ENCODE results near the gene TNIP2.

The TNIP2 gene

DNA sequence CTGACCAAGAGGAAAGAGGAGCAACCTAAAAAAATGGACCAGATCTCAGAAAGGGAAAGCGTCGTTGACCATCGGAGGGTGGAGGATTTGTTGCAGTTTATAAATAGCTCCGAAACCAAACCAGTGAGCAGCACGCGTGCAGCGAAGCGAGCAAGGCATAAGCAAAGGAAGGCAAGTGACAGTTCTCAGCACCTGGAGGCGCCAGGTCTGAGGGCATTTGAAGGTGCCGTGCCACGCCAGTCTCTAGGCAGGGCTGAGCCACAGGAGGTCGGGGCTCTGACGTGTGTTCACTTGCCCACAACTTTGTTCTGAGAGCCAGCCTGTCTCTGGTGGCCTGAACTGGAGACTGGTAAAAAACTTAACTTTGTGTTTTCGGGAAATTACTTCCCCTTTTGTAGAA is 59.7 kb downstream of the TNIP2 start:
- ATAC-seq = no peak
- TF ChIP-seq BACH2 (CRISPR knock-in tag; IDR thresholded peaks at IDR 0.05; ENCODE audit: borderline replicate concordance) = no peak
- no peak for TF ChIP-seq ISL1 (CRISPR knock-in tag; IDR thresholded peaks at IDR 0.05)
- TF ChIP-seq TCF4 (CRISPR knock-in tag; IDR thresholded peaks at IDR 0.05; ENCODE audit: borderline replicate concordance) = no peak
- no peak for TF ChIP-seq CSDC2 (CRISPR knock-in tag; IDR thresholded peaks at IDR 0.05)
- no peak for TF ChIP-seq ESRRG (CRISPR knock-in tag; IDR thresholded peaks at IDR 0.05)
- no peak for TF ChIP-seq PPARA (CRISPR knock-in tag; IDR thresholded peaks at IDR 0.05; ENCODE audit: borderline replicate concordance)
- TF ChIP-seq, protein P1, sequence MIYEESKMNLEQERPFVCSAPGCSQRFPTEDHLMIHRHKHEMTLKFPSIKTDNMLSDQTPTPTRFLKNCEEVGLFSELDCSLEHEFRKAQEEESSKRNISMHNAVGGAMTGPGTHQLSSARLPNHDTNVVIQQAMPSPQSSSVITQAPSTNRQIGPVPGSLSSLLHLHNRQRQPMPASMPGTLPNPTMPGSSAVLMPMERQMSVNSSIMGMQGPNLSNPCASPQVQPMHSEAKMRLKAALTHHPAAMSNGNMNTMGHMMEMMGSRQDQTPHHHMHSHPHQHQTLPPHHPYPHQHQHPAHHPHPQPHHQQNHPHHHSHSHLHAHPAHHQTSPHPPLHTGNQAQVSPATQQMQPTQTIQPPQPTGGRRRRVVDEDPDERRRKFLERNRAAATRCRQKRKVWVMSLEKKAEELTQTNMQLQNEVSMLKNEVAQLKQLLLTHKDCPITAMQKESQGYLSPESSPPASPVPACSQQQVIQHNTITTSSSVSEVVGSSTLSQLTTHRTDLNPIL (CRISPR knock-in tag; IDR thresholded peaks at IDR 0.05; ENCODE audit: low read depth) = no peak
- TF ChIP-seq ZFP3 (CRISPR knock-in tag; IDR thresholded peaks at IDR 0.05) = no peak
- no peak for TF ChIP-seq GLIS3 (CRISPR knock-in tag; IDR thresholded peaks at IDR 0.05)
- no peak for TF ChIP-seq ZNF70 (CRISPR knock-in tag; IDR thresholded peaks at IDR 0.05)
- no peak for TF ChIP-seq OSR1 (CRISPR knock-in tag; IDR thresholded peaks at IDR 0.05)
- TF ChIP-seq PATZ1 (CRISPR knock-in tag; IDR thresholded peaks at IDR 0.05; ENCODE audit: borderline replicate concordance) = no peak
- no peak for TF ChIP-seq TOX (CRISPR knock-in tag; IDR thresholded peaks at IDR 0.05; ENCODE audit: borderline replicate concordance)
- TF ChIP-seq ARNTL (CRISPR knock-in tag; IDR thresholded peaks at IDR 0.05; ENCODE audit: borderline replicate concordance, low read depth) = no peak
- TF ChIP-seq ZFP30 (CRISPR knock-in tag; IDR thresholded peaks at IDR 0.05) = no peak
- no peak for TF ChIP-seq POU6F1 (CRISPR knock-in tag; IDR thresholded peaks at IDR 0.05; ENCODE audit: borderline replicate concordance, low read depth)
- TF ChIP-seq, protein P2, sequence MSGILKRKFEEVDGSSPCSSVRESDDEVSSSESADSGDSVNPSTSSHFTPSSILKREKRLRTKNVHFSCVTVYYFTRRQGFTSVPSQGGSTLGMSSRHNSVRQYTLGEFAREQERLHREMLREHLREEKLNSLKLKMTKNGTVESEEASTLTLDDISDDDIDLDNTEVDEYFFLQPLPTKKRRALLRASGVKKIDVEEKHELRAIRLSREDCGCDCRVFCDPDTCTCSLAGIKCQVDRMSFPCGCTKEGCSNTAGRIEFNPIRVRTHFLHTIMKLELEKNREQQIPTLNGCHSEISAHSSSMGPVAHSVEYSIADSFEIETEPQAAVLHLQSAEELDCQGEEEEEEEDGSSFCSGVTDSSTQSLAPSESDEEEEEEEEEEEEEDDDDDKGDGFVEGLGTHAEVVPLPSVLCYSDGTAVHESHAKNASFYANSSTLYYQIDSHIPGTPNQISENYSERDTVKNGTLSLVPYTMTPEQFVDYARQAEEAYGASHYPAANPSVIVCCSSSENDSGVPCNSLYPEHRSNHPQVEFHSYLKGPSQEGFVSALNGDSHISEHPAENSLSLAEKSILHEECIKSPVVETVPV (CRISPR knock-in tag; IDR thresholded peaks at IDR 0.05) = no peak

- ATAC-seq = no peak
- no peak for TF ChIP-seq OSR1 (CRISPR knock-in tag; IDR thresholded peaks at IDR 0.05)
- no peak for TF ChIP-seq POU6F1 (CRISPR knock-in tag; IDR thresholded peaks at IDR 0.05; ENCODE audit: borderline replicate concordance, low read depth)
- no peak for TF ChIP-seq PPARA (CRISPR knock-in tag; IDR thresholded peaks at IDR 0.05; ENCODE audit: borderline replicate concordance)
- no peak for TF ChIP-seq TCF4 (CRISPR knock-in tag; IDR thresholded peaks at IDR 0.05; ENCODE audit: borderline replicate concordance)
- TF ChIP-seq CSDC2 (CRISPR knock-in tag; IDR thresholded peaks at IDR 0.05) = no peak
- TF ChIP-seq ARNTL (CRISPR knock-in tag; IDR thresholded peaks at IDR 0.05; ENCODE audit: borderline replicate concordance, low read depth) = no peak
- no peak for TF ChIP-seq ZNF70 (CRISPR knock-in tag; IDR thresholded peaks at IDR 0.05)
- TF ChIP-seq GLIS3 (CRISPR knock-in tag; IDR thresholded peaks at IDR 0.05) = no peak
- TF ChIP-seq RARB (CRISPR knock-in tag; IDR thresholded peaks at IDR 0.05) = no peak
- TF ChIP-seq ZFP30 (CRISPR knock-in tag; IDR thresholded peaks at IDR 0.05) = no peak
- TF ChIP-seq, protein P1 (CRISPR knock-in tag; IDR thresholded peaks at IDR 0.05; ENCODE audit: low read depth) = no peak
- no peak for TF ChIP-seq ZC3H10 (CRISPR knock-in tag; IDR thresholded peaks at IDR 0.05)
- TF ChIP-seq ZFP3 (CRISPR knock-in tag; IDR thresholded peaks at IDR 0.05) = no peak
- TF ChIP-seq SNAI2 (CRISPR knock-in tag; IDR thresholded peaks at IDR 0.05) = no peak
- TF ChIP-seq BACH2 (CRISPR knock-in tag; IDR thresholded peaks at IDR 0.05; ENCODE audit: borderline replicate concordance) = no peak
Measured at GRCh38 chr4:2695346-2696060, 60.6 kb downstream of the TNIP2 start.

Measured in SK-N-SH treated with all-trans-retinoic acid at 6 μM for 48 hours (cell line).